PC-9 (cell line): ENCODE results near the gene CNN2. TPM values are rescaled to one million over a fixed set of nuclear protein-coding genes. Genes with fewer than 3 reads are reported as not detected.

ENCODE experiments used
- BruUV-seq: library from RNA; stranded (reverse); fragments of 400-500 nt; replicated peaks from 2 replicates; lab custom pipeline; 2021; lab: Mats Ljungman, UMichigan
- CTCF ChIA-PET: fragments of 300-600 bp; sonication (Branson Sonifier 250); formaldehyde crosslinking; loops from one replicate; lab custom pipeline; 2022; ENCODE audit warnings: antibody characterized with exemption; lab: Charles Lee
- POLR2A ChIA-PET: fragments of 300-600 bp; sonication (Branson Sonifier 250); formaldehyde crosslinking; loops from one replicate; lab custom pipeline; 2022; ENCODE audit warnings: antibody characterized with exemption; ENCODE audit not compliant: unreplicated experiment; lab: Charles Lee
- DNase-seq, 2 experiments: peaks; one replicate each; pipeline versions ENCODE4 v3.0.0 to v3.0.0-alpha.2; 2015 to 2022; ENCODE audit warnings: mixed read lengths in 1 of 2
- H2AFZ ChIP-seq: fragments of 200-600 bp; sonication (generic); 2 replicates; pipeline ENCODE4 v1.8.1; 2017; ENCODE audit warnings: antibody characterized with exemption
- H3F3A ChIP-seq: fragments of 200-600 bp; sonication (generic); 2 replicates; pipeline ENCODE4 v1.8.1; 2017; ENCODE audit warnings: antibody characterized with exemption, mild to moderate bottlenecking, low read depth; ENCODE audit not compliant: insufficient read depth
- H3K27ac ChIP-seq: fragments of 200-600 bp; sonication (generic); 2 replicates; pipeline ENCODE4 v1.6.1; 2016; ENCODE audit warnings: mixed run types
- H3K27me3 ChIP-seq: fragments of 200-600 bp; sonication (generic); 2 replicates; pipeline ENCODE4 v1.6.1; 2016; ENCODE audit warnings: low read depth, mixed run types; ENCODE audit not compliant: insufficient read depth
- H3K36me3 ChIP-seq: fragments of 200-600 bp; sonication (generic); 2 replicates; pipeline ENCODE4 v1.6.1; 2016; ENCODE audit warnings: low read depth, mixed run types
- H3K4me1 ChIP-seq: fragments of 200-600 bp; sonication (generic); replicated peaks from 2 replicates; pipeline ENCODE4 v1.6.1; 2016; ENCODE audit warnings: mixed run types; ENCODE audit not compliant: insufficient read depth
- H3K4me2 ChIP-seq: fragments of 200-600 bp; sonication (generic); 2 replicates; pipeline ENCODE4 v1.6.1; 2017; ENCODE audit warnings: mixed run types
- H3K4me3 ChIP-seq: fragments of 200-600 bp; sonication (generic); 2 replicates; pipeline ENCODE4 v1.6.1; 2016; ENCODE audit warnings: mixed run types
- H3K79me2 ChIP-seq: fragments of 200-600 bp; sonication (generic); 2 replicates; pipeline ENCODE4 v1.6.1; 2017; ENCODE audit warnings: low read depth, mixed run types
- H3K9me2 ChIP-seq: fragments of 200-600 bp; sonication (generic); 2 replicates; pipeline ENCODE4 v1.8.1; 2017; ENCODE audit warnings: mild to moderate bottlenecking; ENCODE audit not compliant: insufficient read depth
- H3K9me3 ChIP-seq: fragments of 200-600 bp; sonication (generic); 2 replicates; pipeline ENCODE4 v1.8.1; 2016; ENCODE audit warnings: low read depth; ENCODE audit not compliant: insufficient read depth
- H4K20me1 ChIP-seq: fragments of 200-600 bp; sonication (generic); 2 replicates; pipeline ENCODE4 v1.8.1; 2017; ENCODE audit not compliant: insufficient read depth
- EZH2 ChIP-seq: fragments of 200-600 bp; sonication (generic); IDR thresholded peaks from 2 replicates; pipeline ENCODE4 v1.8.0; 2017; ENCODE audit warnings: antibody characterized with exemption, low read depth
- intact Hi-C: fragments of 100-400 bp; cut with micrococcal nuclease; formaldehyde crosslinking; loops from one replicate; pipeline ENCODE4 v1.10.0; 2022; ENCODE audit not compliant: unreplicated experiment
- total RNA-seq: library from RNA; stranded (reverse); gene quantifications from 2 replicates; pipeline ENCODE4 v1.2.3, GENCODE V29; 2021
- TF ChIP-seq, protein P1 (sequence below): fragments of 200-600 bp; sonication (generic); conservative IDR thresholded peaks from 2 replicates; pipeline ENCODE4 v1.6.1; 2017; ENCODE audit warnings: mixed run types, antibody characterized with exemption, mild to moderate bottlenecking, moderate library complexity

Gene CNN2
- total RNA-seq, 1 experiment from 2014 or later = 206 TPM

- DNase-seq = no peak
- POLR2A ChIA-PET = interaction anchor here (0.6 kb wide), 1 partner anchor 45 kb away, joined by 3 read pairs; no protein-coding TSS in a partner anchor
- H2AFZ ChIP-seq = no peak overlapping the region
Observed at GRCh38 chr19:1082928-1083816, 56.8 kb downstream of the CNN2 start.

DNA sequence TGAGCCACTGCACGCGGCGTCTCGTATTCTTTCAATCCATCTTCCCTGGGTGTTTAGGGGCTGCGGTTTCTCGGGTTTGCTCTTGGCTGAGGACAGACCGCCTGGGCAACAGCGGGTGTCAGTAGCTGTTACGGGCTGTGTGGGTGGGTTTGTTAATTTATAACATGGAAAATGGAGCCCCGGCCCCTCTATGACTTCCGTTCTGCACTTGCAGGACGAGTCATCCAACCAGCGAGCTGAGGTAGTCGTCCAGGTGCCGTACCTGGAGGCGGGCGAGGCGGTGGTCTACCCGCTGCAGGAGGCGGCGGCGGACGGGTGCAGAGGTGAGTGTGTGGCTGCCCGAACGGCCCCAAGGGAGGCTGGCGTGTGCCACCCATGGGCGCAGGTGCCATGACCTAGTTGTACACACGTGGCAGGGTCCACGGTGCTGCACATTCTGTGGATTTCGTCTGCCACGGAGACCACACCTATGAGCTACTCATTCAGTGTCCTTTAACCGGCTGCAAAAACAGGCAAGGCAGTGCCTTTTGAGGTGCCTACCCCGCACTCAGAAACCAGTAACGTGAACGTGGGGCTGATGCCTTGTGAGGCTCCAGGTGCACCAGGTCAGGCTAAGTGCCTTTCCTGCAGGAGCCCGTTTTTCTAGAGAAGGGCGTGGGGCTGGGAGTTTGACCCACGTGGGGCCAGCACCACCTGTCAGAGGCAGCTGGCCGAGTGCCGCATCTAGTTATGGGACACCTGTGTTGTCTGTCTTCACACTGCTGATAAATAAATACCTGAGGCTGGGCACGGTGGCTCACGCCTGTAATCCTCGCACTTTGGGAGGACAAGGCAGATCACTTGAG lies 57.8 kb downstream of the CNN2 start:
- Histone ChIP-seq H3K4me1 (no peaks in the 10 kb centered on the region), H3K36me3 (0 out of 2 replicates have a peak, but pooled peaks cover under 1% of the 10 kb centered on the region), H3K9me2 (no peaks in the 10 kb centered on the region), H3K4me2 (no peak overlapping the region), H4K20me1 (no peaks in the 10 kb centered on the region), H3K4me3 (no peak overlapping the region), H3K27me3 (no peaks in the 10 kb centered on the region), H3F3A (peaks cover 7% of the 10 kb centered on the region; the same call in 1 of the 2 replicates), H3K9me3 (no peaks in the 10 kb centered on the region), H3K27ac (no peak overlapping the region), H2AFZ (no peak overlapping the region), H3K79me2 (no peaks in the 10 kb centered on the region)
- no peak for DNase-seq
- BruUV-seq = no TSS peak
- intact Hi-C loops = no loop called here
- TF ChIP-seq, protein P1, sequence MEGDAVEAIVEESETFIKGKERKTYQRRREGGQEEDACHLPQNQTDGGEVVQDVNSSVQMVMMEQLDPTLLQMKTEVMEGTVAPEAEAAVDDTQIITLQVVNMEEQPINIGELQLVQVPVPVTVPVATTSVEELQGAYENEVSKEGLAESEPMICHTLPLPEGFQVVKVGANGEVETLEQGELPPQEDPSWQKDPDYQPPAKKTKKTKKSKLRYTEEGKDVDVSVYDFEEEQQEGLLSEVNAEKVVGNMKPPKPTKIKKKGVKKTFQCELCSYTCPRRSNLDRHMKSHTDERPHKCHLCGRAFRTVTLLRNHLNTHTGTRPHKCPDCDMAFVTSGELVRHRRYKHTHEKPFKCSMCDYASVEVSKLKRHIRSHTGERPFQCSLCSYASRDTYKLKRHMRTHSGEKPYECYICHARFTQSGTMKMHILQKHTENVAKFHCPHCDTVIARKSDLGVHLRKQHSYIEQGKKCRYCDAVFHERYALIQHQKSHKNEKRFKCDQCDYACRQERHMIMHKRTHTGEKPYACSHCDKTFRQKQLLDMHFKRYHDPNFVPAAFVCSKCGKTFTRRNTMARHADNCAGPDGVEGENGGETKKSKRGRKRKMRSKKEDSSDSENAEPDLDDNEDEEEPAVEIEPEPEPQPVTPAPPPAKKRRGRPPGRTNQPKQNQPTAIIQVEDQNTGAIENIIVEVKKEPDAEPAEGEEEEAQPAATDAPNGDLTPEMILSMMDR = no peak
- TF ChIP-seq EZH2 = no peak
- ChIA-PET POLR2A (no interaction called here), CTCF (interaction anchor here (0.6 kb wide), 1 partner anchor 206 kb away, joined by 3 read pairs; no protein-coding TSS in a partner anchor)

More at GRCh38 chr19:1082928-1083816, 56.8 kb downstream of the CNN2 start:
- CTCF ChIA-PET = no interaction called here
- Histone ChIP-seq H3K4me2 (peak overlapping the region; percentile 79; the same call in 1 of the 2 replicates), H3K4me1 (no peaks in the 10 kb centered on the region), H4K20me1 (no peaks in the 10 kb centered on the region), H3K27me3 (no peaks in the 10 kb centered on the region), H3K27ac (no peak overlapping the region), H3K36me3 (no peaks in the 10 kb centered on the region), H3K79me2 (no peaks in the 10 kb centered on the region), H3K9me3 (no peaks in the 10 kb centered on the region), H3F3A (peaks cover 7% of the 10 kb centered on the region; the same call in 1 of the 2 replicates), H3K9me2 (no peaks in the 10 kb centered on the region), H3K4me3 (peak overlapping the region; percentile 53; the same call in 1 of the 2 replicates)
- BruUV-seq = no TSS peak
- TF ChIP-seq EZH2 = no peak
- TF ChIP-seq, protein P1 = no peak
- intact Hi-C loops = no loop called here

DNA sequence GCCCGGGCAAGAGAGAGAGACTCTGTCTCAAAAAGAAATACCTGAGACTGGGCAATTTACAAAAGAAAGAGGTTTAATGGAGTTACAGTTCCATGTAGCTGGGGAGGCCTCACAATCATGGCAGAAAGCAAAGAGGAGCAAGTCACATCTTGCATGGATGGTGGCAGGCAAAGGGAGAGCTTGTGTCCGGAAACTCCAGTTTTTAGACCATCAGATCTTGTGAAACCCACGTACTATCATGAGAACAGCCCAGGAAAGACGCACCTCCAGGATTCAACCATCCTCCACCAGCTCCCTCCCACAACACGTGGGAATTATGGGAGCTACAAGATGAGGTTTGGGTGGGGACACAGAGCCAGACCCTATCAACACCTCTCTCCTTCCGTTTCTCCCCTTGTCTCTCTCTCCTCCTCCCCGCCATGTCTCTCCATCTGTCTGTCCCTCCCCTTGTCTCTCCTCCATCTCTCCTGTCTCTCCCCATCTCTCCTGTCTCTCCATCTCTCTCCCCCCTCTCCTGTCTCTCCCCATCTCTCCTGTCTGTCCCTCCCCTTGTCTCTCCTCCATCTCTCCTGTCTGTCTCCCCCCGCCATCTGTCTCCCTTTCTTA lies 58.7 kb downstream of the CNN2 start:
- no TSS peak for BruUV-seq
- Histone ChIP-seq H3K27ac (no peak overlapping the region), H3K9me3 (no peaks in the 10 kb centered on the region), H3K27me3 (no peaks in the 10 kb centered on the region), H3K9me2 (no peaks in the 10 kb centered on the region), H2AFZ (no peak overlapping the region), H3K79me2 (no peaks in the 10 kb centered on the region), H3K36me3 (0 out of 2 replicates have a peak, but pooled peaks cover 3% of the 10 kb centered on the region), H3K4me2 (no peak overlapping the region), H3K4me1 (no peaks in the 10 kb centered on the region), H3F3A (peaks cover 7% of the 10 kb centered on the region; the same call in 1 of the 2 replicates), H4K20me1 (no peaks in the 10 kb centered on the region), H3K4me3 (no peak overlapping the region)
- DNase-seq = no peak
- no peak for TF ChIP-seq EZH2
- TF ChIP-seq, protein P1 = no peak
- POLR2A ChIA-PET = no interaction called here
- intact Hi-C loops = no loop called here
- CTCF ChIA-PET = no interaction called here
